Breast epithelium (tissue), 4 donors: ENCODE measurements around the gene TRAF7. TPM values are rescaled to one million over a fixed set of nuclear protein-coding genes. Genes with fewer than 3 reads are reported as not detected.

ENCODE experiments used
- DNase-seq, 2 donors: peaks; one replicate each; pipeline ENCODE4 v3.0.0-alpha.2; 2019; ENCODE audit warnings: low spot score in 2 of 2
- H3K27ac ChIP-seq, 2 donors: fragments of 200-600 bp; sonication (generic) in 1 of 2; one replicate each; pipeline ENCODE4 v1.5.1; 2016 to 2019; ENCODE audit warnings: mild to moderate bottlenecking in 1 of 2
- H3K27me3 ChIP-seq, 2 donors: fragments of 200-600 bp; sonication (generic) in 1 of 2; one replicate each; pipeline versions ENCODE4 v1.5.1 to v1.6.0; 2017 to 2019; ENCODE audit warnings: control low read depth in 1 of 2, mild to moderate bottlenecking in 1 of 2
- H3K36me3 ChIP-seq: fragments of 200-600 bp; one replicate; pipeline ENCODE4 v1.5.1; 2019
- H3K4me1 ChIP-seq, 2 donors: fragments of 200-600 bp; sonication (generic); one replicate each; pipeline ENCODE4 v1.5.1; 2016 to 2019; ENCODE audit warnings: control low read depth in 1 of 2
- H3K4me3 ChIP-seq, 3 donors: fragments of 200-600 bp; sonication (generic); 1 replicate in 2 of 3; 2 replicates in 1 of 3; pipeline ENCODE4 v1.5.1; 2016 to 2019; ENCODE audit warnings: mild to moderate bottlenecking in 3 of 3, moderate library complexity in 2 of 3
- H3K9me3 ChIP-seq, 2 donors: fragments of 200-600 bp; sonication (generic) in 1 of 2; one replicate each; pipeline ENCODE4 v1.5.1; 2016 to 2019; ENCODE audit warnings: control low read depth in 1 of 2
- POLR2A ChIP-seq: fragments of 450-650 bp; IDR thresholded peaks from one replicate; pipeline ENCODE4 v1.6.1; 2016; ENCODE audit warnings: antibody characterized with exemption, mild to moderate bottlenecking, moderate library complexity
- POLR2AphosphoS5 ChIP-seq, 3 donors: sonication (generic); formaldehyde crosslinking; IDR thresholded peaks; one replicate each; pipeline ENCODE4 v1.6.1; 2017; ENCODE audit warnings: antibody characterized with exemption in 3 of 3
- intact Hi-C: fragments of 100-400 bp; cut with DNase I; formaldehyde crosslinking; loops from one replicate; pipeline ENCODE4 v1.15.1; 2023; ENCODE audit warnings: low total_unique reads
- total RNA-seq, 3 donors: library from RNA; depleted of rRNA; stranded (reverse); fragments of >200 nt; gene quantifications; one replicate each; pipeline ENCODE4 v1.1.0, GENCODE V29; 2016
- TF ChIP-seq, protein P1 (sequence below), 3 donors: fragments of 450-650 bp; IDR thresholded peaks; one replicate each; pipeline ENCODE4 v1.5.1; 2016 to 2017; ENCODE audit warnings: antibody characterized with exemption in 3 of 3, mild to moderate bottlenecking in 3 of 3, moderate library complexity in 3 of 3

Gene TRAF7
- total RNA-seq, 3 donors from 2014 or later, result 28.4 to 35.4 (median 32.5) TPM

DNA sequence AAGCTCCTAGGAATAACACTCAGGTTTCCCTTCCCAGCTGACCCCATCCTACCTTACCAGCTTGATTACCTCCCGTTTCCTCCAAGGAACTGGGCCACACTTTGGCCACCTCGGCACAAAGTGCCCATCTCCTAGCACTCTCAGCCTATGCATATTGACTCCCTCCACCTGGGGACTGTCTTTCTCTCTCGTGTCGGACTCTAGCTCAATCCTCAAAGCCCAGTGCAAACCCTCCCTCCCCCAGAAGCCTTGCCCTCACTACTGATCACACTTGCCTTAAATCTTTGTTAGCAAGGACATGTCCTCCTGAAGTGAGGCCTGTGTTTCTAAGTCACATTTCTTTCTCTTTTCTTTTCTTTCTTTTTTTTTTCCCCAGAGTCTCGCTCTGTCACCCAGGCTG is 9.7 kb upstream of the TRAF7 start:
- DNase-seq, result no peak
- intact Hi-C loops, result no loop called here
- Histone ChIP-seq H3K27me3 (no peaks in the 10 kb centered on the region), H3K4me3 (no peak overlapping the region), H3K36me3 (no peaks in the 10 kb centered on the region), H3K27ac (no peak overlapping the region), H3K4me1 (peaks cover 5 to 10% of the 10 kb centered on the region in 2 donors), H3K9me3 (no peaks in the 10 kb centered on the region)
- TF ChIP-seq, protein P1, sequence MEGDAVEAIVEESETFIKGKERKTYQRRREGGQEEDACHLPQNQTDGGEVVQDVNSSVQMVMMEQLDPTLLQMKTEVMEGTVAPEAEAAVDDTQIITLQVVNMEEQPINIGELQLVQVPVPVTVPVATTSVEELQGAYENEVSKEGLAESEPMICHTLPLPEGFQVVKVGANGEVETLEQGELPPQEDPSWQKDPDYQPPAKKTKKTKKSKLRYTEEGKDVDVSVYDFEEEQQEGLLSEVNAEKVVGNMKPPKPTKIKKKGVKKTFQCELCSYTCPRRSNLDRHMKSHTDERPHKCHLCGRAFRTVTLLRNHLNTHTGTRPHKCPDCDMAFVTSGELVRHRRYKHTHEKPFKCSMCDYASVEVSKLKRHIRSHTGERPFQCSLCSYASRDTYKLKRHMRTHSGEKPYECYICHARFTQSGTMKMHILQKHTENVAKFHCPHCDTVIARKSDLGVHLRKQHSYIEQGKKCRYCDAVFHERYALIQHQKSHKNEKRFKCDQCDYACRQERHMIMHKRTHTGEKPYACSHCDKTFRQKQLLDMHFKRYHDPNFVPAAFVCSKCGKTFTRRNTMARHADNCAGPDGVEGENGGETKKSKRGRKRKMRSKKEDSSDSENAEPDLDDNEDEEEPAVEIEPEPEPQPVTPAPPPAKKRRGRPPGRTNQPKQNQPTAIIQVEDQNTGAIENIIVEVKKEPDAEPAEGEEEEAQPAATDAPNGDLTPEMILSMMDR (IDR thresholded peaks at IDR 0.05), result no peak

DNA sequence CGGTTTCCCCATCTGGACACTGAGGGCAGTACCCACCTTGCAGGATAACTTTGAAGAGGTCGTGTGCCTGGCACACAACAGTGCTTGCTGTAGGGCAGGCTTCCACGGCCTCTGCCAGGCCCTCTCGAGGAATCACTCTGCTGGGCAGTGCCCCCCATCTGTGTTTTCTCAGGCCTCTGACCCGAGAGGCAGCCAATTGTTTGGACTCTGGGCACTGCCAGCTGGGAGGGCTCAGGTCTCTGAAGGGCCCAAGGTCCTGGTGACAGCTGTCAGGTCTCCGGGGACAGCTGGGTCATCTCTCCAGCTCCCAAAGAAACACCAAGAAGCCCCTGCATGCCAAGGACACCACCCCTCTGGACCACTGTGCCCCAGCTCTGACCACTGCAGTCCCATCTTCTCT is 8.2 kb upstream of the TRAF7 start:
- Histone ChIP-seq H3K4me1 (peaks cover 10 to 23% of the 10 kb centered on the region in 2 donors), H3K4me3 (no peak overlapping the region), H3K27me3 (no peaks in the 10 kb centered on the region), H3K9me3 (no peaks in the 10 kb centered on the region), H3K27ac (peak overlapping the region; percentile 73 to 75), H3K36me3 (no peaks in the 10 kb centered on the region)
- TF ChIP-seq POLR2AphosphoS5 (IDR thresholded peaks at IDR 0.05) (no peak), POLR2A (no peak)
- TF ChIP-seq, protein P1 (IDR thresholded peaks at IDR 0.05), result no peak
- no peak for DNase-seq
- intact Hi-C loops, result no loop called here

DNA sequence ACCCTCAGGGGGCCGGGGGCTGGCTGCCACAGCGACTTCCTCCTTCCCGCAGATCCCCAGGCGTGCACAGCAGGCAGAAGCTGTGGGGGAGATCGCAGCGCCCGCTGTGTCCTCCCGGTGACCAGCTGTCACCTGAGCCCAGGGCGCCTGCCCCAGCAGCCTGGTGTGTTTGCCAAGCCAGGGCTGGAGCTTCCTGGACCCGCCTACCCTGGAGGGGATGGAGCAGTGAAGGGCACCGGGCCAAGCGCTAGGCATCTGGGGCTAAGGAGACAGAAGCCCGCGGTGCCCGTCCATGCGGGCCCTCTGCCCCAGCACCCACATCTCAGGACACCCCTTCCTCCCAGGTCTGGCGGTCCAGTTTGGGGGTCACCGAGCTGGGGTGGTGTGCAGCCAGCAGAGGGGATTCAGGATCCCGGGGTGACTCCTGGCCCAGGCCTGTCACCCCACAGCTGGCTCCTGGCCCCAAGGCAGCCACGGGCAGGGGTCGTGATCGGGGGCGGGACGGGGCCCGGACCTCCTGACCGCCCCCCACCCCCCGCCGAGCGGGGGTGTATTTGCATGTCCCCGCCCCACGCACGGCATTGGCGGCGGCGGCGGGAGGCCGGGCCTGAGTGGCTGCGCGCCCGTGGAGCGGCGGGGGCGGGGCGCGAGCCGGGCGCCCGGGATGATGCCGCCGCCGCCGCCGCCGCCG is 7.5 kb upstream of the TRAF7 start, which contains the start of gene RAB26:
TSS of gene RAB26 (plus strand) at position 645 of the 691 bp plus-strand sequence. CDS start 159 bp downstream, outside the sequence.
- TF ChIP-seq POLR2AphosphoS5 (IDR thresholded peaks at IDR 0.05) (peak in 2 of 3 donors; percentile 10 to 34), POLR2A (no peak)
- intact Hi-C loops, result no loop called here
- Histone ChIP-seq H3K4me3 (peak within 1 kb of the TSS; percentile 40 to 62 (median 57)), H3K36me3 (no peaks in the 10 kb centered on the region), H3K27ac (peak within 1 kb of the TSS; percentile 73 to 75), H3K4me1 (peaks cover 15 to 31% of the 10 kb centered on the region in 2 donors), H3K27me3 (no peaks in the 10 kb centered on the region), H3K9me3 (no peaks in the 10 kb centered on the region)
- DNase-seq, result peak; percentile 89 to 94

DNA sequence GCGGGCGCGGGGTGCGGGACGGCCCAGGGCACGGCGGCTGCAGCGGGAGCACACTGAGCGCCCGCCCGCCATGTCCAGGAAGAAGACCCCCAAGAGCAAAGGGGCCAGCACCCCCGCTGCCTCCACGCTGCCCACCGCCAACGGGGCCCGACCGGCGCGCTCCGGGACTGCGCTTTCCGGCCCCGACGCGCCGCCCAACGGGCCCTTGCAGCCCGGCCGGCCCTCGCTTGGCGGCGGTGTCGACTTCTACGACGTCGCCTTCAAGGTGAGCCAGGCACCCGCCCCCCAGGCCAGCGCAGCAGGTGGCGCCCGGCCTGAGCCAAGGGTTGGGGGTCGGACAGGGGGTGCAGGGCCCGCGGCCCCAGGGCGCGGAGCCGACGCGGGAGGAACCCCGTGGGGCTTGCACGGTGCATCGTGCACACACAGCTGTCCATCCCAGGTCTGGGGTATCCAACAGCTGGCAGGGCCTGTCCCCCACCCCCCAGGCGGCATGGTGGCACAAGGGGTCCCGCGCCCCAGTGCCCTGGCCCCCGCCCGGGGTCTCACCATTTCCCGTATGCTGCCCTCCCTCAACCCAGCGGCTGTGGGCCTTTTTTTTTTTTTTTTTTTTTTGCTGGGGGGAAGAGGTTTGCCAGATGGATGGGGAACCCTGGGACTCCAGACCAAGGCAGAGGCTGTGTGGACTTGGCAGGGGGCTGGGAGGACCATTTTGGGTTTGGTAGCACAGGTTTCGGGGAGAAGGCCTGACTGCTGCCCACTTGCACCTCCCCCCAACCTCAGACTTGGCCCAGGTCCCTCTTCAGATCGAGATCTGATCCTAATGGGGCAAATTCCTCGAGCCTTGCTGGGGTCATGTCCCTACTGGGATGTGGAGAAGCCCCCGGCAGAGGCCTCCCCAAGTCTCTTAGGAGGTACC is 6.6 kb upstream of the TRAF7 start:
- peaks cover 24 to 34% of the 10 kb centered on the region in 2 donors for H3K4me1 ChIP-seq
- no peak overlapping the region for H3K27ac ChIP-seq
- no peaks in the 10 kb centered on the region for H3K27me3 ChIP-seq
- TF ChIP-seq, protein P1 (IDR thresholded peaks at IDR 0.05), result peak in 1 of 3 donors; percentile 20
- TF ChIP-seq POLR2AphosphoS5 (IDR thresholded peaks at IDR 0.05), result no peak
- no peaks in the 10 kb centered on the region for H3K9me3 ChIP-seq
- peak overlapping the region; percentile 40 to 62 (median 57) for H3K4me3 ChIP-seq
- no peak for DNase-seq
- intact Hi-C loops, result no loop called here
- no peaks in the 10 kb centered on the region for H3K36me3 ChIP-seq

DNA sequence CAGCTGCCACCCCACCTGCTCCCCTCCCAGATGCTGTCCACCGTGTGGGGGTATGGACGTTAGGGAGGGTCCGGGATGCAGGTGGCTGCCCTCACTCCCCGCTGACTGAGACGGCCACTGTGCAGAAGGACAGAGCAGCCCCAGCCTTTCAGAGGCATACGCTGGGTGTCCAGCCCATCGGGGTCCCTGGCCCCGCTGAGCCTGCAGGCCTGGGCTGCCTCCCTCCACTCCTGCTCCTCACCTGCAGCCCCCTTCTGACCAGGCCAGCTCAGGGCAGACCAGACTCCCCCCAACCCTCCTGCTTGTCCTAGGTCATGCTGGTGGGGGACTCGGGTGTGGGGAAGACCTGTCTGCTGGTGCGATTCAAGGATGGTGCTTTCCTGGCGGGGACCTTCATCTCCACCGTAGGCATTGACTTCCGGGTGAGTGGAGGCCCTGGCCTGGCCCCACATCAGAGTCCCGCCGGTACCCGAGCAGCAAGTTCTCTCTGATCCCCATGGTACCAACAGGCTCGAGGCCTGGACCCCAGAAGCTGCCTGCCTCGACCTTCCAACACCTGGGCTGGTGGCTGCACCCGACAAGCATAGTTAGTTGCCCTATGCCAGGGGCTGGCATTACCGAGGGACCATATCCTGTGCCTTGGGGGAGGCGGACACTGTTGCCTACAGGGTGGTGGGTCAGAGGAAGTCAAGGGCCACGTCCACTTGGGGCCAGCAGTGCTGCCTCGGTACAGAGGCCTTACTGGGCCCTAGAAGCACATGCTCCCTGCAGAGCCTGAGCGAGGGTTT is 5.8 kb upstream of the TRAF7 start:
- intact Hi-C loops, result no loop called here
- H3K4me1 ChIP-seq, result peaks cover 27 to 37% of the 10 kb centered on the region in 2 donors
- H3K27ac ChIP-seq, result no peak overlapping the region
- H3K36me3 ChIP-seq, result no peaks in the 10 kb centered on the region
- H3K9me3 ChIP-seq, result no peaks in the 10 kb centered on the region
- no peak for DNase-seq
- H3K4me3 ChIP-seq, result no peak overlapping the region
- H3K27me3 ChIP-seq, result no peaks in the 10 kb centered on the region
- TF ChIP-seq POLR2A (no peak), POLR2AphosphoS5 (IDR thresholded peaks at IDR 0.05) (no peak)
- TF ChIP-seq, protein P1 (IDR thresholded peaks at IDR 0.05), result no peak
